Measurements from ENCODE around the gene MAP6D1.
"Not testable (repeated sequence)": the region's sequence is repeated elsewhere in the genome, so short reads cannot be mapped to it uniquely, and the experiment has no call there.

Gene MAP6D1

DNA sequence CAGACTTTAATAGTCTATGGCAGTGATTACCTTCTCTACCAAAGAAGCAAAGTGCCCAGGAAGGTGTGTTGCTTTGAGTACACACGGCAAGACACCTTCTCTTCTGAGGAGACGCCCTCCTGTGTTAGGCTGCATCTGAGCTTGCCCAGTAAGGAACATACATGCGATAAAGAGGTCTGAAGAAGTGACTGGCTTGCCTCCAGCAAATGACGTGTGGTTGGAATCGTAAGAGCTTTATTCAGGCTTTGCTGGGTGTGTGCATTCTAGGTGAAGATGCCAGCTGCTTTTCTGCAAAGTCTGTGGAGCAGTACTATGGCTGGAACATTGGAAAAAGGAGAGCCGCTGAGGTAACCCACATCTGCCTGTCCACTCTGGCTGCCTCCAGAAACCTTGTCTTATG, 22.4 kb downstream of the MAP6D1 start:
- DNase-seq (ENCODE audit: extremely low spot score, insufficient read length, low read depth) (no peak), FAIRE-seq (no peak)

DNA sequence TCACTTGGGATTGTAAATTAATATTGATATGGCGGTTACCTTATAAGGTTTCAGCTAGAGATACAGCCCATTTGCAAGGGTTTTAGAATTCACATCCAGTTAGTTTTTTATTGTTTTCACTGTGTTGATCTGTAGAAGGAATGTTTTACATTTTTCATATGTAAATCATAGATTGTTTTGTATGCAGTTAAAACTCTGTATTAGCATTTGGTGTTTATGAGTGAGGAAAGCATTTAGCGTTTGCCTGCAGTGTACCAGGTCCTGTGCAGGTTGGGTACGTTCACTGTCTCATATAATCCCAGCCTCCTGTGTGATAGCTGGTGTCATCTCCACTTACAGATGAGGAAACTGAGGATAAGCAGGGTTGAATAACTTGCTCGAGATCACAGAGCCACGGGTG, 23.8 kb downstream of the MAP6D1 start:
- DNase-seq (ENCODE audit: extremely low spot score, insufficient read length, low read depth) = no peak
- no peak for FAIRE-seq

DNA sequence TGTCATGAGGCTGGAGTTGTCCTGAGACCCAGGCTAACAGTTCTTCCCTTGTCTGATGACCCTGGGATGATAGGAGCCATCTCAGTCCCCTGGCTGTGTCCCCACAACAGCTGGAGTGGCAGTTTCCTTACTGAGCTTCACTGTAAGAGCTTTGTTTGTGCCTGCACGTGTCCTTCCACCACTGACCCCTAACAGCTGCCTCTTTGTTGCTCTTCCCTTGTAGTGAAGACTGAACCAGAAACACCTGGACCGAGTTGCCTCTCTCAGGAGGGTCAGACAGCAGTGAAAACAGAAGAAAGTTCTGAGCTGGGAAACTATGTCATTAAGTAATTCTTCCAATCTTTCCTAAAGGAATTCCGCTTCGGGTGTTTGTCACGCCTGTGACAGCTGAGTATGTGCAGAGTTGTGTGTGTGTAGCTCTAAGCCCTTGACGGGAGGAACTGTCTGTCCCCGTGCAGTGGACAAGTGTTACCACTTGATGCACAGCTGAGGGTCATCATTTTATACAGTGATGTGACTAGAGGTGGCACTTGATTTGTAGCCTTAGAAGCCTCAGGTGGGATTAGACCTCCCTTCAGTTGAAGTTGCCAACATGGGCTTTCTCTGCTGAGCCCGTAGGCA, 25.0 kb downstream of the MAP6D1 start:
- DNase-seq (ENCODE audit: extremely low spot score, insufficient read length, low read depth) (no peak), FAIRE-seq (no peak)

GRCh38 chr3:183799461-183799860, 25.9 kb downstream of the MAP6D1 start:
- FAIRE-seq = no peak
- DNase-seq (ENCODE audit: extremely low spot score, insufficient read length, low read depth) = no peak

DNA sequence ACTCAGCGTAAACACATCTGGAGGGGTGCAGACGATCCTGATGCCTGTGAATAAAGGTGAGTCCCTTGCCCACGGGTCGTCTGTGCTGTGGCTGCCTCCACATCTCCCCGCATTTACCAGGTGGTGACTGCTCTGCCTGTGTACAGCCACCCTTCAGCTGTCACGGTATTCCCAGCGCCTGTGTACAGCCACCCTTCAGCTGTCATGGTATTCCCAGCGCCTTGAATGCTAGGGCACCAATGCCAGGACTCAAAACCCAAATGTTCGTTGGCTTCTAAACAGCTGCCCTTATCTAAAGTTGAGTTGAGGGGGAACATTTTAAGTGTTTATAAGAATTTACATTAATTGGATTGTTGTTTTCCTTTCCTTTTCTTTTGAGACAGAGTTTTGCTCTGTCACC, 27.4 kb downstream of the MAP6D1 start:
- no peak for DNase-seq (ENCODE audit: extremely low spot score, insufficient read length, low read depth)
- FAIRE-seq = no peak

- no peak for FAIRE-seq
- no peak for DNase-seq (ENCODE audit: extremely low spot score, insufficient read length, low read depth)
Observed at GRCh38 chr3:183796372-183796771, 29.0 kb downstream of the MAP6D1 start.

DNA sequence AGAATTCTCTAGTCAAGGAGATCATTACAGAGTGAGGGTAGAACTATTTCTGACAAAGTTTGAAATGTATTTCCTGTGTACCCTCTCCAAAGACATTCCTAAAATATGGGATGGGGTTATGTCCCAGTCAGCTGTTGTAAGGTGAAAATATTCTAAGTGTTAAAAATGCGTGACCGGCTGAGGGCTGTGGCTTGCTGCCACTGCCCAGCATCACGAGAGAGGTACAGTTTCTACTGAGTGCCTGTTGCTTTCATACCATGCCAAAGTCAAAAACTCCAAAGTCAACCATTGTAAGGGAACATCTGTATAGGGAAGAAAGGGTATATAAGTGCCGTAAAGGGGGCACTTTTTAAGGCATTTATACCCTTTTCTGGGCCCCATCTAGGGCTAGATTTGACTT, 30.9 kb downstream of the MAP6D1 start:
- FAIRE-seq = no peak
- DNase-seq (ENCODE audit: extremely low spot score, insufficient read length, low read depth) = no peak

- FAIRE-seq (no peak), DNase-seq (ENCODE audit: extremely low spot score, insufficient read length, low read depth) (no peak)
Observed at GRCh38 chr3:183792976-183793375, 32.4 kb downstream of the MAP6D1 start.

GRCh38 chr3:183790700-183791099, 34.7 kb downstream of the MAP6D1 start:
- FAIRE-seq = no peak
- no peak for DNase-seq (ENCODE audit: extremely low spot score, insufficient read length, low read depth)

GRCh38 chr3:183789826-183790225, 35.6 kb downstream of the MAP6D1 start:
- no peak for DNase-seq (ENCODE audit: extremely low spot score, insufficient read length, low read depth)
- FAIRE-seq = no peak

- not testable (repeated sequence) for FAIRE-seq; DNase-seq (ENCODE audit: extremely low spot score, insufficient read length, low read depth)
Observed at GRCh38 chr3:183784503-183784902, 40.9 kb downstream of the MAP6D1 start.

DNA sequence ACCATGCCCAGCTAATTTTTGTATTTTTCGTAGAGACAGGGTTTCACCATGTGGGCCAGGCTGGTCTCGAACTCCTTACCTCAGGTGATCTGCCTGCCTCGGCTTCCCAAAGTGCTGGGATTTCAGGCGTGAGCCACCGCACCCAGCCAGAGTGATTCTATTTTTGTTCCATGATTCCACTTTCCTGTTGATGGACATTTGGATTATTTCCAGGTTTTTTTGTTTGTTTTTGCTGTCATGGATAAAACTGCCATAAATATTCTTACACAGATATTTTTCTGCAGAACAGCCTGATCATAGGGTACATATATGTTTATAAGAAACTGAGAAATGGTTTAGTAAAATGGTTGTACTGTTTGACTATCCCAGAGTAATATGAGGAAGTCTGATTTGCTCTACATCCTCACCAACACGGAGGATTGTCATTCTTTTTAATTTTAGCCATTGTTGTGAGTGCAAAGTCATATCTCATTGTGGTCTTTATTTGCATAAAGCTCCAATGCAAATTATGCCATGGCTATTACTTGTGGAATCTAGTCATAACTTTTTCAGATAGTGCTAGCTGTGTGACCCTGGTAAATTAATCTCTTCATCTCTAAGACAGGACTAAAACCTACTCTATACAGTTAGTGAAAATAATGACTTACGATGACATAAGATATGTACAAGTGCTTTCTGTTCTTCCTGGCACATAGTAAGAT, 42.7 kb downstream of the MAP6D1 start:
- FAIRE-seq (no peak), DNase-seq (ENCODE audit: extremely low spot score, insufficient read length, low read depth) (no peak)

DNA sequence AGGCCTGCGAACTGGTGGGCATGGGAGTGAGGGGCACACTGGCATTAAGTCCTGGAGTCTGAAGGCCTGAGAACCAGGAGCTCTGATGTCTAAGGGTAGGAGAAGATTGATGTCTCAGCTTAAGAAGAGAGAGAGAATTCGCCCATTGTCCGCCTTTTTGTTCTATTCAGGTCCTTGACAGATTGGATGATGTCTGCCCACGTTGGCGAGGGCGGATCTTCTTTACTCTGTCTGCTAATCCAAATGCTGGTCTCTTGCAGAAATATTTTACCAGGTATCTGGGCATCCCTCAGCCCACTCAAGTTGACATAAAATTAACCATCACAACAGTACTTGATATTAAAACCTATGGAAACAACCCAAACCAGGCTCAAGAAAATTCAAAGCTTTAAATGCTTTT, 44.1 kb downstream of the MAP6D1 start:
- FAIRE-seq (no peak), DNase-seq (ENCODE audit: extremely low spot score, insufficient read length, low read depth) (no peak)

DNA sequence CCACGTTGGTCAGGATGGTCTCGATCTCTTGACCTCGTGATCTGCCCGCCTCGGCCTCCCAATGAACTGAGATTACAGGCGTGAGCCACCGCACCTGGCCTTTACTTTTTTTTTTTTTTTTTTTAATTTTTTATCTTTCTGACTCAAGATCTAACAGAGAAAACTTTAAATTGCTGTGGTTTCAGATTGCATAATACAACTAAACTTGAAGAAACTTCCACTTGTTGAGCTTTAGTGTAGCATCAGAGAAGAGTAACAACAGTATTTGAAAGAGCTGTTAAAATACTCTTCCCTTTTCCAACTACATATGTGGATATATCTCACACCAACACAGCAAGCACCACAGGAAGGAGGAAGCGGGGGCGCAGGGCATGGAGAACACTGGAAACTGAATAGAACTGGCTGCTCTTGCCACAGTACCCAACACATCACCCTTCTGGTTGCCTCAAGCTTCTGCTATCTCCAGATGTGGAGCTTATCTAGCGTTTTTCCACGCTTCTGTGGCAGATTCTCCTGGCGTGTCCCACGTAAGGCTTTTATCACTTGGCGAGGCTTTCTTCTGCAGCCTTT, 45.4 kb downstream of the MAP6D1 start:
- DNase-seq (ENCODE audit: extremely low spot score, insufficient read length, low read depth) (no peak), FAIRE-seq (no peak)

DNA sequence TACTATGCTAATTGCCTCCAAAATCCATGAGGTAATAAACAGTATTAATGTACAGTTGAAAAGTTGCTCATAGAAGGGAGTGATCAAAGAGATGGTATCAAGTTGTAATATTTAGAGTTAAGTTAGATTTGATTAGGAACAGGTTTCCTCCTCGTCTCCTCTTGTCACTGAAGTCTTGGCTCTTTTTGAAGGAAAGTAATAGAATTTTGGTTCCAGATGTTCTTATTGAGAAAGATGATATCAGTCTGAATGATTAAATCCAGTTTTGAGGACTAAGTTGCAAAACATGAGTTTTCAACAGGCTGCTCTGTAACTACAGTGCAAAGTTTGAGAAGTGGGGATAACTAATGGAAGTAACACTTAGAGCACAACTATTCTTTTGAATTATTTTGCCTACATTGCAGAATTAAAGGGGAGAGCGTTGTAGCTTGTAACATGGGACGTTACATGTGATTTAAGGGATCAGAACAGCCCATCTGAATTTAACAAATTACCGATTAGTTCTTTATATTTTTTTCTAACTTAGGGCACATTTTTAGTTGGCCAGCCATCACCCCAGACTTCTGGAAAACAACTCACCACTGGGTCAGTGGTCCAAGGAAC, 48.3 kb downstream of the MAP6D1 start:
- DNase-seq (ENCODE audit: extremely low spot score, insufficient read length, low read depth) (no peak), FAIRE-seq (no peak)

DNA sequence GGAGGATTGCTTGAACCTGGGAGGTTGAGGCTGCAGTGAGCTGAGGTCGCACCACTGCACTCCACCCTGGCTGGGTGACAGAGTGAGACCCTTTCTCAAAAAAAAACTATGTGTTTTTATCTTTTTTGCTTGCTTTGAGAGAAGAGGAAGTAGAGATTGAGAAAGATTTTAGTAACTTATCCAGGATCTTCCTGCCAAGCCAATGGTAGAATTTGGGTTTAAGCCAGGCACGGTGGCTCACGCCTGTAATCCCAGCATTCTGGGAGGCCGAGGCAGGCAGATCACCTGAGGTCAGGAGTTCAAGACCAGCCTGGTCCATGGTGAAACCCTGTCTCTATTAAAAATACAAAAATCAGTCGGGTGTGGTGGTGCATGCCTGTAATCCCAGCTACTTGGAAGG, 48.9 kb downstream of the MAP6D1 start:
- not testable (repeated sequence) for FAIRE-seq; DNase-seq (ENCODE audit: extremely low spot score, insufficient read length, low read depth)

GRCh38 chr3:183775781-183776180, 49.6 kb downstream of the MAP6D1 start:
- FAIRE-seq (no peak), DNase-seq (ENCODE audit: extremely low spot score, insufficient read length, low read depth) (no peak)

DNA sequence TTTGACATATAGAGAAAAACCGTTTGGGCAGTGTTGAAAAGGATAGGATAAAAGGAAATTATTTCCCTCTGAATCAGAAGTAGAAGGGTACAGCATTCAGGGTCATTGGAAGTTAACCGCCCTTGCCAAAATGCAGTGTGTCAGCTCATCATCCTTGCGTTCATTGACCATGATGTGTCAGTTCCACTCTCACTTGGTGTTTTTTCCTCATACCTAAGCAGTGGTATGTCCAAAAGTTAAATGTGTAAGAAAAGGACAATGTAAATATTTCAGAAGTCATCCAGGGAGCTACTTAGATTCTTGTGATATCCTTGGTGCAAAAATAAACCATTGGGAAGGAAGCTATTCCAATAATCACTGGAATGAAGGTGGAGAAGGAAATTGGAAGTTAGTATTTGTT, 50.7 kb downstream of the MAP6D1 start:
- no peak for DNase-seq (ENCODE audit: extremely low spot score, insufficient read length, low read depth)
- no peak for FAIRE-seq

DNA sequence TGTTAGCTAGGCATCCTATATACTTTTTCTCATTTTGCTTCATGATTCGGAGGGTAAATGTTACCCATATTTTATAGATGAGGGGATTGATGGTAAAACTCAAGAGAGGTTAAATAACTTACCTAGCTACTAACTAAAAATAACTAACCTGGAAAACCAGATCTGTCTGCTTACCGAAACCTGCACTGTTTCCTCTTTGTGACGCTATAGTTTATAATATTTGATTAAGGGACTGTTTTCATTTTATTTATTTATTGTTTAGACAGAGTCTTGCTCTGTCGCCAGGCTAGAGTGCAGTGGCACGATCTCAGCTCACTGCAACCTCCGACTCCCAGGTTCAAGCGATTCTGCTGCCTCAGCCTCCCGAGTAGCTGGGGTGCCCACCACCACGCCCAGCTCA, 55.9 kb downstream of the MAP6D1 start:
- DNase-seq (ENCODE audit: extremely low spot score, insufficient read length, low read depth) (no peak), FAIRE-seq (no peak)

DNA sequence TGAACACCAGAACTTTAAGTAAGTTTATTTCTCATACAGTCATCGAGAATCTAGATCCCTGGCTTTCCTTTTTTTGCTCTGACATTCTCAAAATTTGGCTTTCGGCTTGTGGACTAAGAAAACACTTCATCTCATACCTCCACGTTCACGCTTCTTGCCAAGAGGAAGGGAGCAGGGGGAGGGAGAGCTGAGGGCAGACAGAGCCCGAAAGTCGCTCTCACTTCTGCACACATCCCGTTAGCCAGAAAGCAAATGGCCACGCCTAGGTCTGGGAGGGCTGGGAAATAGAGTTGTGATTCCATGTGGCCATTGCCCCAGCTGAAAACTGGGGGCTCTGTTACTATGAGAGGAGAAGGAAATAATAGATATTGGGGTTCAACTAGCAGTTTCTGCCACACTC, 57.3 kb downstream of the MAP6D1 start:
- no peak for DNase-seq (ENCODE audit: extremely low spot score, insufficient read length, low read depth)
- FAIRE-seq = no peak
